ENCODE measurements around the gene HSPA13. TPM values are rescaled to one million over a fixed set of nuclear protein-coding genes. Genes with fewer than 3 reads are reported as not detected.
"Not testable (repeated sequence)": the region's sequence is repeated elsewhere in the genome, so short reads cannot be mapped to it uniquely, and the experiment has no call there.

Gene HSPA13
- total RNA-seq, 4 donors from 2014 or later: 1.9 to 20.7 (median 13.6) TPM

DNA sequence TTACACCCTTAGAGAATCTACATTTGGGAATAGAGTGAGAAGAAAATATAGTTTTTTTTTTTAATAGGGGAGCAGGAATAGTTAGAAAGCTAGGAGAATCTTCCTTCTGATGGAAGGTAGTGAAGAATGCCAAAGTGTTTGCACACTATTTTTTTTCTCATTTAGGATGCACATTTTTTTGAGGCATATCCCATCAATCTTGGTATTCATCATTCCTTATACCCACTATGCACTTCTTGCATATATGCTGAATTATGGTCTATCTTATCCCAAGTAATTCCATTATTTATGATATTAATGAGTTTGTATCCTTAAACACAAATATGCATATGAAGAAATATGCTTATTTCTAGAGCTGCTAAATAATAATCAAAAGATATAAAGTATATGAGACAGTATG lies 28.4 kb downstream of the HSPA13 start:
- in situ Hi-C loops (cut with MboI; ENCODE audit: low pct_ligation_motif_present in 1 of 4, low pct_unique_long_range_greater_than_20kb in 1 of 4, low sequenced_read_pairs in 3 of 4) (no loop called here), intact Hi-C loops (cut with DNase I; ENCODE audit: low total_unique reads) (no loop called here)
- Histone ChIP-seq H3K9me3 (no peaks in the 10 kb centered on the region), H3K27ac (no peak overlapping the region), H3K27me3 (no peaks in the 10 kb centered on the region), H3K4me1 (no peaks in the 10 kb centered on the region), H3K4me3 (no peak overlapping the region), H3K36me3 (no peaks in the 10 kb centered on the region)
- TF ChIP-seq POLR2AphosphoS5 (IDR thresholded peaks at IDR 0.05) (no peak), EP300 (IDR thresholded peaks at IDR 0.05; ENCODE audit: low read depth) (no peak), POLR2A (IDR thresholded peaks at IDR 0.05) (no peak)
- TF ChIP-seq, protein P1, sequence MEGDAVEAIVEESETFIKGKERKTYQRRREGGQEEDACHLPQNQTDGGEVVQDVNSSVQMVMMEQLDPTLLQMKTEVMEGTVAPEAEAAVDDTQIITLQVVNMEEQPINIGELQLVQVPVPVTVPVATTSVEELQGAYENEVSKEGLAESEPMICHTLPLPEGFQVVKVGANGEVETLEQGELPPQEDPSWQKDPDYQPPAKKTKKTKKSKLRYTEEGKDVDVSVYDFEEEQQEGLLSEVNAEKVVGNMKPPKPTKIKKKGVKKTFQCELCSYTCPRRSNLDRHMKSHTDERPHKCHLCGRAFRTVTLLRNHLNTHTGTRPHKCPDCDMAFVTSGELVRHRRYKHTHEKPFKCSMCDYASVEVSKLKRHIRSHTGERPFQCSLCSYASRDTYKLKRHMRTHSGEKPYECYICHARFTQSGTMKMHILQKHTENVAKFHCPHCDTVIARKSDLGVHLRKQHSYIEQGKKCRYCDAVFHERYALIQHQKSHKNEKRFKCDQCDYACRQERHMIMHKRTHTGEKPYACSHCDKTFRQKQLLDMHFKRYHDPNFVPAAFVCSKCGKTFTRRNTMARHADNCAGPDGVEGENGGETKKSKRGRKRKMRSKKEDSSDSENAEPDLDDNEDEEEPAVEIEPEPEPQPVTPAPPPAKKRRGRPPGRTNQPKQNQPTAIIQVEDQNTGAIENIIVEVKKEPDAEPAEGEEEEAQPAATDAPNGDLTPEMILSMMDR (IDR thresholded peaks at IDR 0.05): no peak
- no peak for DNase-seq

DNA sequence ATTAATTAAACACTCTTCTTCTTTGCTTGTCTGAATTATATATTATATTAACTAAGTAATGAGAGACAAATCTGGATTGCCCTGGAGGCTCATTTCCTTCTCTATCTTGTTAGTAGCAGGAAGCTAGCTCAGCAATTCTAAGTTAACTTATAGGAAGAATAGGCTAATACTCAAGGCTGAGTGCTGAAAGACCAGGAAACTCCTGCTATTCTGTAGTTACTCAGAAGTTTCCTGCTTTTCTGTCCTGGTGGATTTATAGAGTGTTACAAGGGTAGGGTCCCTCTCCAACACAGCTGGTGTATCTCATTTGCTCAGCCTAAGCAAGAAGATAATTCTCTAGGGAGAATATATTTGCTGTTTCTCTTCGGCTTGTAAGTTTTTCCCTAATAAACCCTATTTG lies 29.2 kb downstream of the HSPA13 start:
- TF ChIP-seq POLR2A (IDR thresholded peaks at IDR 0.05) (no peak), POLR2AphosphoS5 (IDR thresholded peaks at IDR 0.05) (no peak), EP300 (IDR thresholded peaks at IDR 0.05; ENCODE audit: low read depth) (no peak)
- TF ChIP-seq, protein P1 (IDR thresholded peaks at IDR 0.05): no peak
- no peaks in the 10 kb centered on the region for H3K4me1 ChIP-seq
- in situ Hi-C loops (cut with MboI; ENCODE audit: low pct_ligation_motif_present in 1 of 4, low pct_unique_long_range_greater_than_20kb in 1 of 4, low sequenced_read_pairs in 3 of 4) (no loop called here), intact Hi-C loops (cut with DNase I; ENCODE audit: low total_unique reads) (no loop called here)
- WGBS, 2 donors (ENCODE audit: low coverage in 1 of 2): 22 to 57% methylated on average over 1 of the region's 1 CpG
- H3K36me3 ChIP-seq: no peaks in the 10 kb centered on the region
- DNase-seq: no peak
- no peaks in the 10 kb centered on the region for H3K9me3 ChIP-seq
- no peak overlapping the region for H3K4me3 ChIP-seq
- H3K27ac ChIP-seq: no peak overlapping the region
- H3K27me3 ChIP-seq: no peaks in the 10 kb centered on the region

DNA sequence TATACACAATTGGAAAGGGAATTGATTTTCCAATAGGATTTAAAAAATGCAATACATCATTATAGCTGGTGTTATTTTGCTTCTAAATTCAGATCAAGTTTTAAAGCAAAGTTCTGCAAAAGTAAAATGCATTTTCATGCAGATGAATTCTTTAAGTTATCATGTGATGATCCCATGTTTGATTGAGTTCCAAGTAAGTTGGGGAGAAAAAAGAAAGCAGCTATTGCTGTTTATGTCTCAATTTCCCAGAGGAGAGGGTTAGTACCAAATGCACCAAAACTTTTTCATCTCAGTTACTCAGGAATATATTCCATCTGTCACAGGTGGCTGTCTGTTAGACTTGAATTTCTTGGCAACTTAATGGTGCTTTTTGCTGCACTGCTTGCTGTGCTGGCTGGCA lies 29.7 kb downstream of the HSPA13 start:
- in situ Hi-C loops (cut with MboI; ENCODE audit: low pct_ligation_motif_present in 1 of 4, low pct_unique_long_range_greater_than_20kb in 1 of 4, low sequenced_read_pairs in 3 of 4): no loop called here

DNA sequence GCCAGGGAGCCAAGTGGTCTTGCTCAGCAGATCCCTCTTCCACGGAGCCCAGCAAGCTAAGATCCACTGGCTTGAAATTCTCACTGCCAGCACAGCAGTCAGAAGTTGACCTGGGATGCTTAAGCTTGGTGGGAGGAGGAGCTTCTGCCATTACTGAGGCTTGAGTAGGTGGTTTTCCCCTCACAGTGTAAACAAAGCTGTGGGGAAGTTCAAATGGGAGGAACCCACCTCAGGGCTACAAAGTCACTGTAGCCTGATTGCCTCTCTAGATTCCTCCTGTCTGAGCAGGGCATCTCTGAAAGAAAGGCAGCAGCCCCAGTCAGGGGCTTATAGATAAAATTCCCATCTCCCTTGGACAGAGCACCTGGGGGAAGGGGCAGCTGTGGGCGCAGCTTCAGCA lies 55.6 kb downstream of the HSPA13 start:
- in situ Hi-C loops (cut with MboI; ENCODE audit: low pct_ligation_motif_present in 1 of 4, low pct_unique_long_range_greater_than_20kb in 1 of 4, low sequenced_read_pairs in 3 of 4); H3K9me3 ChIP-seq; intact Hi-C loops (cut with DNase I; ENCODE audit: low total_unique reads); H3K27ac ChIP-seq; H3K27me3 ChIP-seq; H3K4me1 ChIP-seq; DNase-seq; H3K36me3 ChIP-seq; H3K4me3 ChIP-seq: not testable (repeated sequence)
- WGBS, 2 donors (ENCODE audit: low coverage in 1 of 2): 80% methylated on average over 2 of the region's 2 CpGs; no CpG with 5 or more reads in 1 of the 2 donors

More for the DNA sequence above, 29.7 kb downstream of the HSPA13 start:
- H3K27ac ChIP-seq: no peak overlapping the region
- H3K9me3 ChIP-seq: no peaks in the 10 kb centered on the region
- no peaks in the 10 kb centered on the region for H3K27me3 ChIP-seq
- no peaks in the 10 kb centered on the region for H3K36me3 ChIP-seq
- TF ChIP-seq EP300 (IDR thresholded peaks at IDR 0.05; ENCODE audit: low read depth) (no peak), POLR2AphosphoS5 (IDR thresholded peaks at IDR 0.05) (no peak), POLR2A (IDR thresholded peaks at IDR 0.05) (no peak)
- TF ChIP-seq, protein P1 (IDR thresholded peaks at IDR 0.05): no peak
- DNase-seq: no peak
- H3K4me3 ChIP-seq: no peak overlapping the region
- H3K4me1 ChIP-seq: no peaks in the 10 kb centered on the region
- intact Hi-C loops (cut with DNase I; ENCODE audit: low total_unique reads): no loop called here

DNA sequence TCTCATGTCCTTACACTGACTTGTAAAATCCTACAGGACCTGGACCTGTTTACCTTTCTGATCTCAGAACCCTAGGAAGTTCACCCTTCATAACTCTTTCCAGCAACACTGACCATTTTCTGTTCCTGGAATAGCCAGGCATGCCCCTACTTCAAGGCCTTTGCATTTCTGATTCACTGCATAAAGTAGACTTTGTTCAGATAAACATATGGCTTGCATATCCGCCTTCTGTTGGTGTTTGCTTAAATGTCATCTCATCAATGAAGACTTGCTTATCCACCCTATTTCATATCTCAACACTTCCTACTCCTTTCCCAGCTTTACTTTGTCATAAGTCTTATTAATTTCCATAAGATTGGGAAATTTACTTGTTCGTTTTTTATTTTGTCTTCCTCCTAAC lies 57.4 kb downstream of the HSPA13 start:
- Histone ChIP-seq H3K4me3 (no peak overlapping the region), H3K27me3 (no peaks in the 10 kb centered on the region), H3K27ac (no peak overlapping the region), H3K9me3 (no peaks in the 10 kb centered on the region), H3K36me3 (no peaks in the 10 kb centered on the region), H3K4me1 (no peaks in the 10 kb centered on the region)
- WGBS, 2 donors (ENCODE audit: low coverage in 1 of 2): 63 to 72% methylated on average over 2 of the region's 2 CpGs
- no peak for DNase-seq
- in situ Hi-C loops (cut with MboI; ENCODE audit: low pct_ligation_motif_present in 1 of 4, low pct_unique_long_range_greater_than_20kb in 1 of 4, low sequenced_read_pairs in 3 of 4): no loop called here
- TF ChIP-seq, protein P1 (IDR thresholded peaks at IDR 0.05): no peak
- TF ChIP-seq POLR2AphosphoS5 (IDR thresholded peaks at IDR 0.05) (no peak), POLR2A (IDR thresholded peaks at IDR 0.05) (no peak), EP300 (IDR thresholded peaks at IDR 0.05; ENCODE audit: low read depth) (no peak)
- intact Hi-C loops (cut with DNase I; ENCODE audit: low total_unique reads): no loop called here
